ENCODE measurements around the gene MED13L. TPM values are rescaled to one million over a fixed set of nuclear protein-coding genes. Genes with fewer than 3 reads are reported as not detected.

MED13L gene
- total RNA-seq, 2 experiments from 2014 or later: 25.7 to 40.1 TPM

DNA sequence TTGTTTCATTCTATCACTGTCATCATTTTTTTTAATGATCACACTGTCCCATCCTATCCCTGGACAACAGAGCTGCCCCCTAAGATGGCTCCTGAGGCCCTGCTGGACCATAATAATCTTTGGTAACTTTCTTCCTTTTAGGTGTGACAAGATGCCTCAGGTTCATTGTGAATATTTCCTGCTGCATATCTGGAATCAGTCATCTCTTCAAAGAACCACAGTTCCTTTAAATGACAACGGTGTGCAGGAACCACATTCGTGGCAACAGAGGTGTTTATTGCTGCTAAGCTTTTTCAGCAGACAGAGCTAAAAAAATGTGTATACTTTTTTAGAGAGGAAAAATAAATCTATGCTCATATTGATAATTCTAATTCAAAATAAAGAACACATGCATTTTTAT, 312.9 kb downstream of the MED13L start:
- H3K4me1 ChIP-seq (ENCODE audit: insufficient read depth, low read length, poor library complexity, severe bottlenecking): no peaks in the 10 kb centered on the region
- no peak overlapping the region for H3K4me3 ChIP-seq (ENCODE audit: low read depth, low read length, poor library complexity, severe bottlenecking)
- no peaks in the 10 kb centered on the region for H4K20me1 ChIP-seq (ENCODE audit: insufficient read depth, low read length)
- no peaks in the 10 kb centered on the region for H3K79me2 ChIP-seq (ENCODE audit: insufficient read depth, low read depth, low read length)
- no peaks in the 10 kb centered on the region for H3K9me2 ChIP-seq (ENCODE audit: insufficient read depth, low read length)
- ChIA-PET POLR2A (interaction anchor here (0.6 kb wide), 1 partner anchor 32 kb away, joined by 4 read pairs; no protein-coding TSS in a partner anchor), CTCF (ENCODE audit: unreplicated experiment) (no interaction called here)
- H3K27ac ChIP-seq (ENCODE audit: low read depth, low read length, poor library complexity, severe bottlenecking): no peak overlapping the region
- H3K4me2 ChIP-seq (ENCODE audit: low read length): no peak overlapping the region
- peaks cover 32% of the 10 kb centered on the region for H3K36me3 ChIP-seq (ENCODE audit: insufficient read depth, low read length)
- no peak overlapping the region for H2AFZ ChIP-seq (ENCODE audit: low read length)
- no peaks in the 10 kb centered on the region for H3K9me3 ChIP-seq (ENCODE audit: low read length)
- no peak for DNase-seq (ENCODE audit: low spot score)
- no peak for TF ChIP-seq EZH2phosphoT487 (IDR thresholded peaks at IDR 0.05; ENCODE audit: borderline replicate concordance, low read depth, low read length)
- TF ChIP-seq, protein P1, sequence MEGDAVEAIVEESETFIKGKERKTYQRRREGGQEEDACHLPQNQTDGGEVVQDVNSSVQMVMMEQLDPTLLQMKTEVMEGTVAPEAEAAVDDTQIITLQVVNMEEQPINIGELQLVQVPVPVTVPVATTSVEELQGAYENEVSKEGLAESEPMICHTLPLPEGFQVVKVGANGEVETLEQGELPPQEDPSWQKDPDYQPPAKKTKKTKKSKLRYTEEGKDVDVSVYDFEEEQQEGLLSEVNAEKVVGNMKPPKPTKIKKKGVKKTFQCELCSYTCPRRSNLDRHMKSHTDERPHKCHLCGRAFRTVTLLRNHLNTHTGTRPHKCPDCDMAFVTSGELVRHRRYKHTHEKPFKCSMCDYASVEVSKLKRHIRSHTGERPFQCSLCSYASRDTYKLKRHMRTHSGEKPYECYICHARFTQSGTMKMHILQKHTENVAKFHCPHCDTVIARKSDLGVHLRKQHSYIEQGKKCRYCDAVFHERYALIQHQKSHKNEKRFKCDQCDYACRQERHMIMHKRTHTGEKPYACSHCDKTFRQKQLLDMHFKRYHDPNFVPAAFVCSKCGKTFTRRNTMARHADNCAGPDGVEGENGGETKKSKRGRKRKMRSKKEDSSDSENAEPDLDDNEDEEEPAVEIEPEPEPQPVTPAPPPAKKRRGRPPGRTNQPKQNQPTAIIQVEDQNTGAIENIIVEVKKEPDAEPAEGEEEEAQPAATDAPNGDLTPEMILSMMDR (conservative IDR thresholded peaks at IDR 0.05; ENCODE audit: low read length): no peak
- intact Hi-C loops (cut with micrococcal nuclease; ENCODE audit: unreplicated experiment): no loop called here
- BruUV-seq (replicated peaks): no TSS peak

DNA sequence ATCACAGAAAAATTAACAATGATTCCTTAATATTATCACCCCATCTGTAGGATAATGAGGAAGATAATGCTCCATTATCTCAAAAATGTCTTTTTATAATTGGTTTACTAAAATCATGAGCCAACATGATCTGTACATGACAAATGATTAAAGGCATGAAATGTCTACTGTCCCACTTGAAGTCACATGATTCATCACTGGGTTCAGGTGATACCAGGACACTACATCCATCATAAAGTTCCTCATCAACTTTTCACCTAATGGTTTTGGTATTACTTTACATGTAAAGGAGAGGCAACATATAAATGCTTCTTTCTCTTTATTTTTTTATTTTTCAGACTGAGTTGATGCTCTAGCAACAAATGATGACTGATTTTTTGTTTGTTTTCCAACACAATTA, 313.3 kb downstream of the MED13L start:
- TF ChIP-seq, protein P1 (conservative IDR thresholded peaks at IDR 0.05; ENCODE audit: low read length): no peak
- TF ChIP-seq EZH2phosphoT487 (IDR thresholded peaks at IDR 0.05; ENCODE audit: borderline replicate concordance, low read depth, low read length): no peak
- H3K9me3 ChIP-seq (ENCODE audit: low read length): no peaks in the 10 kb centered on the region
- BruUV-seq (replicated peaks): no TSS peak

DNA sequence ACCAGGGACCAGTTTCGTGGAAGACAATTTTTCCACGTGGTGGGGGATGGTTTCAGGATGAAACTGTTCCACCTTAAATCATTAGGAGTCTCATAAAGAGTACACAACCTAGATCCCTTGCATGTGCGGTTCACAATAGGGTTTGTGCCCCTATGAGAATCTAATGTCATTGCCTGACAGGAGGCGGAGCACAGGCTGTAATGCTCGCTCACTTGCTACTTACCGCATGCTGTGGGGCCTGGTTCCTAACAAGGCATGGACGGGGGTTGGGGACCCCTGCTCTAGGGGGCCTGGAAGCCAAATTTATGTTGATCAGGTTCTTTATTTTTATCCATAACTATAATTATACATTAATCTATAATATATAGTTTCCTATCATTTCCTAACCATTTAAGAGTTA, 315.3 kb downstream of the MED13L start:
- Histone ChIP-seq H3K27ac (ENCODE audit: low read depth, low read length, poor library complexity, severe bottlenecking) (no peak overlapping the region), H3K9me2 (ENCODE audit: insufficient read depth, low read length) (no peaks in the 10 kb centered on the region), H3K4me3 (ENCODE audit: low read depth, low read length, poor library complexity, severe bottlenecking) (no peak overlapping the region), H3K79me2 (ENCODE audit: insufficient read depth, low read depth, low read length) (no peaks in the 10 kb centered on the region), H3K4me1 (ENCODE audit: insufficient read depth, low read length, poor library complexity, severe bottlenecking) (no peaks in the 10 kb centered on the region), H3K9me3 (ENCODE audit: low read length) (no peaks in the 10 kb centered on the region), H3K4me2 (ENCODE audit: low read length) (no peak overlapping the region), H2AFZ (ENCODE audit: low read length) (no peak overlapping the region), H4K20me1 (ENCODE audit: insufficient read depth, low read length) (no peaks in the 10 kb centered on the region), H3K36me3 (ENCODE audit: insufficient read depth, low read length) (peaks cover 26% of the 10 kb centered on the region; the same call in 1 of the 2 replicates)
- intact Hi-C loops (cut with micrococcal nuclease; ENCODE audit: unreplicated experiment): no loop called here
- no peak for DNase-seq (ENCODE audit: low spot score)
- CTCF ChIA-PET (ENCODE audit: unreplicated experiment): no interaction called here
- no peak for TF ChIP-seq EZH2phosphoT487 (IDR thresholded peaks at IDR 0.05; ENCODE audit: borderline replicate concordance, low read depth, low read length)
- TF ChIP-seq, protein P1 (conservative IDR thresholded peaks at IDR 0.05; ENCODE audit: low read length): no peak
- POLR2A ChIA-PET: no interaction called here
- no TSS peak for BruUV-seq (replicated peaks)

More for the DNA sequence above, 313.3 kb downstream of the MED13L start:
- ChIA-PET CTCF (ENCODE audit: unreplicated experiment) (no interaction called here), POLR2A (no interaction called here)
- no peak overlapping the region for H3K27ac ChIP-seq (ENCODE audit: low read depth, low read length, poor library complexity, severe bottlenecking)
- DNase-seq (ENCODE audit: low spot score): no peak
- no peak overlapping the region for H2AFZ ChIP-seq (ENCODE audit: low read length)
- H3K9me2 ChIP-seq (ENCODE audit: insufficient read depth, low read length): no peaks in the 10 kb centered on the region
- intact Hi-C loops (cut with micrococcal nuclease; ENCODE audit: unreplicated experiment): no loop called here
- H3K79me2 ChIP-seq (ENCODE audit: insufficient read depth, low read depth, low read length): no peaks in the 10 kb centered on the region
- no peaks in the 10 kb centered on the region for H4K20me1 ChIP-seq (ENCODE audit: insufficient read depth, low read length)
- no peaks in the 10 kb centered on the region for H3K4me1 ChIP-seq (ENCODE audit: insufficient read depth, low read length, poor library complexity, severe bottlenecking)
- no peak overlapping the region for H3K4me3 ChIP-seq (ENCODE audit: low read depth, low read length, poor library complexity, severe bottlenecking)
- H3K36me3 ChIP-seq (ENCODE audit: insufficient read depth, low read length): peaks cover 32% of the 10 kb centered on the region
- H3K4me2 ChIP-seq (ENCODE audit: low read length): no peak overlapping the region

Data from OCI-LY7 (cell line).